Upper lobe of right lung (tissue), 1 donor: ENCODE results near the gene CCL4. TPM values are rescaled to one million over a fixed set of nuclear protein-coding genes. Genes with fewer than 3 reads are reported as not detected.
"Not testable (repeated sequence)": the region's sequence is repeated elsewhere in the genome, so short reads cannot be mapped to it uniquely, and the experiment has no call there.

Experiments
- ATAC-seq: fragments of 200-7000 bp; cut with Tn5 transposase; one replicate; pipeline ENCODE4 v1.9.1; 2020; ENCODE audit warnings: mild to moderate bottlenecking, moderate library complexity
- DNase-seq: peaks from one replicate; pipeline ENCODE4 v3.0.0-alpha.2; 2020
- H3K27ac ChIP-seq: fragments of 200-600 bp; one replicate; pipeline ENCODE4 v1.8.0; 2022
- H3K27me3 ChIP-seq: fragments of 200-600 bp; one replicate; pipeline ENCODE4 v1.8.0; 2022; ENCODE audit warnings: mild to moderate bottlenecking
- H3K36me3 ChIP-seq: fragments of 200-600 bp; one replicate; pipeline ENCODE4 v1.8.0; 2022
- H3K4me1 ChIP-seq: fragments of 200-600 bp; one replicate; pipeline ENCODE4 v1.8.0; 2022
- H3K4me3 ChIP-seq: fragments of 200-600 bp; one replicate; pipeline ENCODE4 v1.8.0; 2022; ENCODE audit warnings: mild to moderate bottlenecking
- H3K9me3 ChIP-seq: fragments of 200-600 bp; one replicate; pipeline ENCODE4 v1.8.0; 2022
- intact Hi-C: fragments of 100-400 bp; cut with DNase I; formaldehyde crosslinking; loops from one replicate; pipeline ENCODE4 v1.11.0; 2022
- total RNA-seq: library from RNA; stranded (reverse); fragmentation: NEBNext Ultra II Directional; extraction: Animal tissue kit (Norgen Biotek cat#: 25700); gene quantifications from one replicate; pipeline ENCODE4 v1.2.1, GENCODE V29; 2021
- TF ChIP-seq, protein P1 (sequence below): fragments of 200-600 bp; IDR thresholded peaks from one replicate; pipeline ENCODE4 v1.8.0; 2022; ENCODE audit warnings: antibody characterized with exemption
- donor health status: DM: no; HTN: yes; CAD: no; lungs with severe emphysema.

Gene CCL4
- total RNA-seq, 1 donor from 2014 or later = 12.5 TPM

DNA sequence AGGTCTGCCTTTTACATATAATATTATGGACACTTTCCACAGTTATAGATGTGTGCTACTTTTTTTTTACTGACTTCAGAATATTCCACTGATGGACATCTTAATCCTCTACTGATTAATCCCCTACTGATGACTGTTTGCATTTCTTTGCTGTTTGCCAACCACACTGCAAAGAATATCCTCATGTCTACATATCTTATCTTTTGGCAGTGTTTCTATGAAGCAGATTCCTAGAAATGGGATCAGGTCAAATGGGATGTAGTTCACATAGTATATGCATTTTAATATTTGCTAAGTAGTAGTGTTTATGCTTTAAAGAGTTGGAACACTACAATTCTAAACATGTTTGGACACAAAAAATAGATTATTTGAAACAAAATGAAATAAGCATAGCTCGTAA, 16.8 kb upstream of the CCL4 start:
- intact Hi-C loops = no loop called here
- Histone ChIP-seq H3K27me3 (no peaks in the 10 kb centered on the region), H3K27ac (no peak overlapping the region), H3K9me3 (no peaks in the 10 kb centered on the region), H3K36me3 (no peaks in the 10 kb centered on the region), H3K4me1 (no peaks in the 10 kb centered on the region), H3K4me3 (no peak overlapping the region)
- ATAC-seq = no peak
- DNase-seq = no peak
- TF ChIP-seq, protein P1, sequence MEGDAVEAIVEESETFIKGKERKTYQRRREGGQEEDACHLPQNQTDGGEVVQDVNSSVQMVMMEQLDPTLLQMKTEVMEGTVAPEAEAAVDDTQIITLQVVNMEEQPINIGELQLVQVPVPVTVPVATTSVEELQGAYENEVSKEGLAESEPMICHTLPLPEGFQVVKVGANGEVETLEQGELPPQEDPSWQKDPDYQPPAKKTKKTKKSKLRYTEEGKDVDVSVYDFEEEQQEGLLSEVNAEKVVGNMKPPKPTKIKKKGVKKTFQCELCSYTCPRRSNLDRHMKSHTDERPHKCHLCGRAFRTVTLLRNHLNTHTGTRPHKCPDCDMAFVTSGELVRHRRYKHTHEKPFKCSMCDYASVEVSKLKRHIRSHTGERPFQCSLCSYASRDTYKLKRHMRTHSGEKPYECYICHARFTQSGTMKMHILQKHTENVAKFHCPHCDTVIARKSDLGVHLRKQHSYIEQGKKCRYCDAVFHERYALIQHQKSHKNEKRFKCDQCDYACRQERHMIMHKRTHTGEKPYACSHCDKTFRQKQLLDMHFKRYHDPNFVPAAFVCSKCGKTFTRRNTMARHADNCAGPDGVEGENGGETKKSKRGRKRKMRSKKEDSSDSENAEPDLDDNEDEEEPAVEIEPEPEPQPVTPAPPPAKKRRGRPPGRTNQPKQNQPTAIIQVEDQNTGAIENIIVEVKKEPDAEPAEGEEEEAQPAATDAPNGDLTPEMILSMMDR = no peak

DNA sequence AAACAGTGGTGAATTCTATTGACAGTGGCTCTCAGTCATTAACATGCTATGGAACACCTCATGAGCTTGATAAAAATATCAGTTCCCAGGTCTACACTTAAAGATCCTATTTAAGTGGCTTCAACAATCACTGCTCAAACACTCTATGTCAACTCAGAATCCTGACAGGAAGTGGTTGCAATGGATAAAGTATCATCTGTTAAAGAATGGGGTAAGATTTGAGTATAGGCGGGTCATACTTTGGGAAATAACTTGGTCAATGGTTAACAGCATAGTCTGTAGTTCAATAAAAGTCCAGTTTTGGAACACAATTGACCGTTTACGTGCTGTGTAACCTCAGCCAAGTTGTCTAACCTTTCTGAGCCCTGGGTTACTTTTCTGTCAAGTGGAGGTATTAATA, 16.2 kb upstream of the CCL4 start:
- DNase-seq, H3K36me3 ChIP-seq, H3K9me3 ChIP-seq, H3K4me3 ChIP-seq, H3K4me1 ChIP-seq, H3K27ac ChIP-seq, H3K27me3 ChIP-seq, intact Hi-C loops, ATAC-seq: not testable (repeated sequence)

DNA sequence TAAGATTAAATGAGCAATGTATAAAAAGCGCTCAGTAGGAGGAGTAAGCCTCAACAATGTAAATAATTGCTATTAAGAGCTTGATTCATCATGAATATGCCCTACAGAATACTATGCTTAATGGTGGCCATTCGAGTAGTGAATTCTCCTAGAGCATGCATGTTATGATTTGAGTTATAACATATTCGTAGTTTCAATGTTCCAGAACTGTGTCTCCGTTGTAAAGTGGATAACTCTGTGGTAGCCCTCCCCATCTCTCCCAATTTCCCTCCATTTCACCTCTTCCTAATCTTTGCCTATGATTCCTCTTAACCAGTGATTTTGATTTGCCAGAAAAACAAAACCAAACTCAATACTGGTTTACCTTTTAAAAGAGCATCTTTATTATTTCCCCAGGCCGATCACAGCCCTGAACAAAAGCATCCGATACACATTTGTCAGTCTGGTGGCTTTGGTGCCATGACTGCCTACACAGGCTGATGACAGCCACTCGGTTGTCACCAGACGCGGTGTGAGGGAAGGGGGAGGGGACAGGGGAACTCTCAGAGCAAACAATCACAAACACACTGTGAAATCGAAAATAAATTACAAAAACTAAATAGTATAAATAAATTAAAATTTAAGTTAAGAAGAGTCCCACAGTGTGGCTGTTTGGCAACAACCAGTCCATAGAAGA, 15.6 kb upstream of the CCL4 start:
- H3K4me3 ChIP-seq, DNase-seq, H3K27me3 ChIP-seq, H3K27ac ChIP-seq, H3K4me1 ChIP-seq, ATAC-seq, H3K36me3 ChIP-seq, intact Hi-C loops, H3K9me3 ChIP-seq: not testable (repeated sequence)

DNA sequence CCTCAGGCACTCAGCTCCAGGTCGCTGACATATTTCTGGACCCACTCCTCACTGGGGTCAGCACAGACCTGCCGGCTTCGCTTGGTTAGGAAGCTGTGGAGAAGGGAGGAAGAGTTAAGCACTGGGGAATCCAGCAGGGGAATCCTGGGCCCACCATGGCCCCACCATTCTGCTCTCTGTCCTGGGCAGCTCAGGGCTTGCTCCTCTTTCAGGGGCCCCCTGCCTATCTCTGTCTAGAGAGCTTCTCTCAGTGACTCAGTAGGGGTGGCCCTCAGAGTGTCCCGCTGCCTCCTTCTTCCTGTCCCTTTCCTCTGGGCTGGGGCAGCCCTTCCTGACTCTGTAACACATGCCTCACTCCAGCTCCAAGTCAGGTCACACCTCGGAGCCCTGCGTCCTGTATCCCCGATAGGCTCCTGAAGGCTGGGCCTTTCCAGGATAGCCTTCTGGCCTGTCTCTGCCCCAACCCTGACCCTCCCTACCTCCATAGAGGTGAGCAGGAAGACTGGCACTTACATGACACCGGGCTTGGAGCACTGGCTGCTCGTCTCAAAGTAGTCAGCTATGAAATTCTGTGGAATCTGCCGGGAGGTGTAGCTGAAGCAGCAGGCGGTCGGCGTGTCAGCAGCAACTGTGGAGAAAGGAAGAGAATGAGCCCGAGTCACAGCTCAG, 14.8 kb upstream of the CCL4 start:
- no peaks in the 10 kb centered on the region for H3K27me3 ChIP-seq
- TF ChIP-seq, protein P1 = no peak
- H3K4me3 ChIP-seq = no peak overlapping the region
- no peaks in the 10 kb centered on the region for H3K4me1 ChIP-seq
- DNase-seq = no peak
- H3K27ac ChIP-seq = no peak overlapping the region
- intact Hi-C loops = no loop called here
- peak; percentile 8 for ATAC-seq
- H3K9me3 ChIP-seq = no peaks in the 10 kb centered on the region
- H3K36me3 ChIP-seq = no peaks in the 10 kb centered on the region

DNA sequence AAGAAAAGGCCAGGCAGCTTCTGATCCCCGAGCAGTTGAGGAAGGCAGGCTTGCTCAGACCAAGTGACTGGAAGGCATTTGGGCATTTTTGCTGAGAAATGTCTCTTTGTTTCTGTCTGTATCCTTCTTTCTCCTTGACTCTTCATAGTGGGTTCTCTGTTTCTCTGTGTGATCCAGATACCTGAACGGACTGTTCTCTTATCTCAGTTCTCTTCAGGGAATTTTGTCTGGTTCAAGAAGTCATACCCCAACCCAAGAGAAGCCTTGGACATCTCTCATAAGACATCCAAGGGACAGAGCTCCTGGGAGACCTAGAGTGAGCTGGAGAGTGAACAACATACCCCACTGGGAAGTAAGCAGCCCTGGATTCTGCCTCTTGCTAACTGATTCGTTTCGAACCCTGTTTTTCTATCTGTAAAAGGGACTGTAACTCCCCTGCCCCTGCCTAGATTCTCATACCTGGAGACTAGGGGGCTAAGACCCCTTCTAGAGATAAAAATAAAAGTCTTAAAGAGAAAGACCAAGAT, 14.2 kb upstream of the CCL4 start:
- ATAC-seq (no peak), DNase-seq (no peak)
- H3K4me1 ChIP-seq = no peaks in the 10 kb centered on the region
- no peak overlapping the region for H3K27ac ChIP-seq
- H3K36me3 ChIP-seq = no peaks in the 10 kb centered on the region
- no peaks in the 10 kb centered on the region for H3K27me3 ChIP-seq
- intact Hi-C loops = no loop called here
- TF ChIP-seq, protein P1 = no peak
- no peaks in the 10 kb centered on the region for H3K9me3 ChIP-seq
- H3K4me3 ChIP-seq = no peak overlapping the region

DNA sequence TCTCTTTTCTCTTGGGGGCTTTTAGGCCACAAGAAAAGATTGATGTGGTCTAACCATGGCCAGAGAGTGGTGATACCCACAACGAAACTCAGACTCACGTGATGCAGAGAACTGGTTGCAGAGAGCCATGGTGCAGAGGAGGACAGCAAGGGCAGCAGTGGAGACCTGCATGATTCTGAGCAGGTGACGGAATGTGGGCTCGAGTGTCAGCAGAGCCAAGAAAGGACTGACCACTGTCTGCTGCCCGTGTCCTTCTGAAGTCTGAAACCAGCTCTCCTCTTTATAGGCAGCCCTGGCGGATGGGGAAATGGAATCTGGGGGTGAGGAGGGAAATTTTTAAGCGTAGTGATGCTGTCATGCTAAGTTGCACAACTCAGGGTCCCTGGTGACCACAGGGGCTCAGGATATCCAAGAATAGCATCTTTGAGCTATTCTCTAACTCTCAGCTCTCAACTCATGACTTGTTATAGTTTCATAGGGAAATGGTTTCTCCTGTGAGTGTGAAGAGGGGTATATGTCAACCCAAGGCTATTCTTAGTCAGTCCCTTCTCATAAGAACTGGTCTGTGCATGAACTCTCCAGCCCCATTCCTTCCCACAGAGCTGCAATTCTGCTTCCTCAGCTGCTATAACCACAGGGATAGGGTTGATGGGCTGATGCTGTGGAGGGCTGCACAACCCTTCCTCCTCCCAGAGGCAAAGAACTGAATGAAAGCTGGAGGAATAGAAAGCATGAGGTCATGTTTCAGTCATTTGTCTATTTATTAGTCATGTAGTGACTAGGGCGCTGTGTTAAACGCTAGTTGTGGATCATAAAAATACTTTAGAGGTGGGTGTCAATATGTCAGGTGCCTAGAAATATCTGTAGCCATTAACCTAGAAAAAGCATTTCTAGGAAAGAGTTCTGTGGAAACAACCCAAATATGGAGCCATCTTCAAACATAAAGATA, 13.5 kb upstream of the CCL4 start, which contains the start of gene CCL3:
Gene CCL3, minus strand, starts transcription at position 256 of the 949 bp plus-strand sequence. Its CDS starts 85 bp downstream, at position 171.
- ATAC-seq (peak; percentile 62), DNase-seq (no peak)
- no peak within 1 kb of the TSS for H3K27ac ChIP-seq
- no peaks in the 10 kb centered on the region for H3K36me3 ChIP-seq
- intact Hi-C loops = no loop called here
- H3K27me3 ChIP-seq = no peaks in the 10 kb centered on the region
- H3K4me1 ChIP-seq = no peaks in the 10 kb centered on the region
- no peak within 1 kb of the TSS for H3K4me3 ChIP-seq
- no peaks in the 10 kb centered on the region for H3K9me3 ChIP-seq
- TF ChIP-seq, protein P1 = no peak
